Activated CD8-positive, alpha-beta T cell treated with anti-CD3 and anti-CD28 coated beads for 36 hours (primary cell): ENCODE results near the gene RAX2. TPM values are rescaled to one million over a fixed set of nuclear protein-coding genes. Genes with fewer than 3 reads are reported as not detected.

Experiments
- ATAC-seq: fragments of 200-7000 bp; cut with Tn5 transposase; one replicate; pipeline ENCODE4 v1.10.0; 2021; ENCODE audit warnings: mild to moderate bottlenecking, moderate library complexity
- CTCF ChIA-PET: fragments of 350-600 bp; sonication (Branson Sonifier 250); formaldehyde crosslinking; loops from one replicate; lab custom pipeline; 2021; ENCODE audit warnings: antibody characterized with exemption; lab: Charles Lee
- POLR2A ChIA-PET: fragments of 350-600 bp; sonication (Branson Sonifier 250); formaldehyde crosslinking; loops from one replicate; lab custom pipeline; 2021; ENCODE audit warnings: antibody characterized with exemption; lab: Charles Lee
- DNase-seq: peaks from one replicate; pipeline ENCODE4 v3.0.0-alpha.2; 2020
- H3K27ac Mint-ChIP-seq: one replicate; pipeline ENCODE4 v1.8.0; 2021; ENCODE audit warnings: mild to moderate bottlenecking, mixed read lengths
- H3K27me3 Mint-ChIP-seq: one replicate; pipeline ENCODE4 v1.8.0; 2021; ENCODE audit warnings: mixed read lengths
- H3K36me3 Mint-ChIP-seq: one replicate; pipeline ENCODE4 v1.8.0; 2021; ENCODE audit warnings: low read depth, mixed read lengths
- H3K4me1 Mint-ChIP-seq: one replicate; pipeline ENCODE4 v1.8.0; 2021; ENCODE audit warnings: low read depth, mixed read lengths
- H3K4me3 Mint-ChIP-seq: one replicate; pipeline ENCODE4 v1.8.0; 2021; ENCODE audit warnings: mild to moderate bottlenecking, moderate library complexity, mixed read lengths
- H3K9me3 Mint-ChIP-seq: one replicate; pipeline ENCODE4 v1.8.0; 2021; ENCODE audit warnings: mixed read lengths
- intact Hi-C: fragments of 100-400 bp; cut with micrococcal nuclease; formaldehyde crosslinking; loops from one replicate; pipeline ENCODE4 v1.10.0; 2022
- total RNA-seq, 2 experiments: library from RNA; stranded (reverse); gene quantifications; one replicate each; pipeline ENCODE4 v1.2.3, GENCODE V29; 2021
- TF ChIP-seq, protein P1 (sequence below): fragments of 200-600 bp; IDR thresholded peaks from one replicate; pipeline ENCODE4 v1.8.0; 2022; ENCODE audit warnings: antibody characterized with exemption, mild to moderate bottlenecking

The RAX2 gene
- total RNA-seq, 2 experiments from 2014 or later = not detected

- CTCF ChIA-PET = no interaction called here
Measured at GRCh38 chr19:3775374-3775711, 3.3 kb upstream of the RAX2 start.

DNA sequence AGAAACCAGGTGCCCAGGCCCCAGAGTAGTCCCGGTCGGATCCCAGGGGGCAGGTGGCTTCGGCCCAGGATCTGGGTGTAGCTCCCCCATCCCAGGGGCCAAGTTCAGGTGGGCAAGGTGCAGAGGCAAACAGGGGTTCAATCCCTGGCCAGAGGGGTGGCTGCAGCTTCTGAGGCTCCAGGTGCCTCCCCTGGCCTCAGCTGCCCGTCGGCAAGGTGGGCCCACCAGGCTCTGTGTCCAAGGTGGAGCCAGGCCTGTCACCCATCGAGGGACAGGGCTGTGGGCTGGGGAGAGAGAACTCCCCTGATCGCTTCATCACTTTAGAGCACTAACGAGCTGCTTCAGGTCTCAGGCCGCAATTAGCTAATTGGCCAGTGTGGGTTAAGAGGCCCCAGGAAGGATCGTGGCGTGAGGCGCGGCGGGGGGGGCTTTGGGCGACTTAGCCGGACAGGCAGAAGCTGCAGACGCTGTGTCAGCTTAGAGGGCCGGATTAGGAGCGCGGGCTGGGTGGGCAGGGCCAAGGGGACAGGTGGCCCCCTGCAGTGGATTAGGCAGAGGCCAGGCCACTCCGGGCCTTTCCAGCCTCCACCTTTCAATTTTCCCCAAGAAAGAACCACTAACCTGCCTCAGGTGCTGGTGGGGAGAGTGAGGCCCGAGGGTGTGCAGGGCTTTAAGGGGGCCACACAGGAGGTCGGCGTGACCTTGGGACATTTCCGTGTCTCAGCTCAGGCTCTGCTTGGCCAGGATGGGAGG lies 2.8 kb upstream of the RAX2 start:
- no peak overlapping the region for H3K27ac Mint-ChIP-seq
- ChIA-PET POLR2A (interaction anchor here (0.9 to 1.5 kb wide), 3 partner anchors 9 to 44 kb away, joined by 3 to 7 read pairs (median 5); no protein-coding TSS in a partner anchor), CTCF (no interaction called here)
- DNase-seq (no peak), ATAC-seq (no peak)
- TF ChIP-seq, protein P1, sequence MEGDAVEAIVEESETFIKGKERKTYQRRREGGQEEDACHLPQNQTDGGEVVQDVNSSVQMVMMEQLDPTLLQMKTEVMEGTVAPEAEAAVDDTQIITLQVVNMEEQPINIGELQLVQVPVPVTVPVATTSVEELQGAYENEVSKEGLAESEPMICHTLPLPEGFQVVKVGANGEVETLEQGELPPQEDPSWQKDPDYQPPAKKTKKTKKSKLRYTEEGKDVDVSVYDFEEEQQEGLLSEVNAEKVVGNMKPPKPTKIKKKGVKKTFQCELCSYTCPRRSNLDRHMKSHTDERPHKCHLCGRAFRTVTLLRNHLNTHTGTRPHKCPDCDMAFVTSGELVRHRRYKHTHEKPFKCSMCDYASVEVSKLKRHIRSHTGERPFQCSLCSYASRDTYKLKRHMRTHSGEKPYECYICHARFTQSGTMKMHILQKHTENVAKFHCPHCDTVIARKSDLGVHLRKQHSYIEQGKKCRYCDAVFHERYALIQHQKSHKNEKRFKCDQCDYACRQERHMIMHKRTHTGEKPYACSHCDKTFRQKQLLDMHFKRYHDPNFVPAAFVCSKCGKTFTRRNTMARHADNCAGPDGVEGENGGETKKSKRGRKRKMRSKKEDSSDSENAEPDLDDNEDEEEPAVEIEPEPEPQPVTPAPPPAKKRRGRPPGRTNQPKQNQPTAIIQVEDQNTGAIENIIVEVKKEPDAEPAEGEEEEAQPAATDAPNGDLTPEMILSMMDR = no peak
- peaks cover 6% of the 10 kb centered on the region for H3K36me3 Mint-ChIP-seq
- H3K4me1 Mint-ChIP-seq = no peaks in the 10 kb centered on the region
- intact Hi-C loops = no loop called here
- H3K27me3 Mint-ChIP-seq = no peaks in the 10 kb centered on the region
- H3K9me3 Mint-ChIP-seq = no peaks in the 10 kb centered on the region
- H3K4me3 Mint-ChIP-seq = no peak overlapping the region

More at GRCh38 chr19:3775374-3775711, 3.3 kb upstream of the RAX2 start:
- H3K4me3 Mint-ChIP-seq = no peak overlapping the region
- no peaks in the 10 kb centered on the region for H3K9me3 Mint-ChIP-seq
- TF ChIP-seq, protein P1 = no peak
- DNase-seq (no peak), ATAC-seq (no peak)
- H3K27ac Mint-ChIP-seq = no peak overlapping the region
- intact Hi-C loops = no loop called here
- peaks cover 6% of the 10 kb centered on the region for H3K36me3 Mint-ChIP-seq
- POLR2A ChIA-PET = interaction anchor here (0.9 to 1.5 kb wide), 3 partner anchors 9 to 44 kb away, joined by 3 to 7 read pairs (median 5); no protein-coding TSS in a partner anchor
- H3K27me3 Mint-ChIP-seq = no peaks in the 10 kb centered on the region
- H3K4me1 Mint-ChIP-seq = no peaks in the 10 kb centered on the region

DNA sequence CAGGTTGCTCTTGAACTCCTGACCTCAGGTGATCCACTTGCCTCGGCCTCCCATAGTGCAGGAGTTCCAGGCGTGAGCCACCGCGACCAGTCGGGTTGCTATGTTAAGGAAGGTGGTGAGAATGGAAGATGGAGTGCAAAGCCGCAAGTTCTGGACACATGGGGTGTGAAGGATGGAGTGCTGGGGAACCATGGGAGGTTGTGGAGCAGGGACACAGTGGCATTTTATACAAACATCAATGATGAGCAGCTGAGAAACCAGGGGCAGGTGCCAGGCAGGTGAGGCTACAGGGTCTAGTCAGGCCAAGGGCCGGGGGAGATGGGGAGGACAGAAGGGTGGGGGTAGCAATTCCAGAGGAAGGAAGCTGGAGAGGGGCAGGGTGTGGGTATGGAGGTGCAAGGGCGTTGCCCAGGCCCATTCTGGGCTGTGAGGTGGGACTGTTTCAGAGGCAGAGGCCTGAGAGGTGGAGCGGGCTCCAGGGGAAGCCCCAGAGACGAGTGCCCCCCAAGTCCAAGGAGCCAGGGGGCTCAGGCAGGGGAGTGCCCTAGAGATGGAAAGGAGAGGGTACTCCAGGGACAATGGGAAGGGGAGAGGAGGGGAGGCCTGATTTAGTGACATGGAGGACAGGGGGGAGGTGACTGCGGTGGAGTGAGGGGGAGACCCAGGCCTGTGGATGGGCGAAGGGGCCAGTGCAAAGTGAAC lies 1.9 kb upstream of the RAX2 start:
- H3K36me3 Mint-ChIP-seq = peaks cover 6% of the 10 kb centered on the region
- H3K4me3 Mint-ChIP-seq = no peak overlapping the region
- no peak overlapping the region for H3K27ac Mint-ChIP-seq
- ChIA-PET POLR2A (interaction anchor here (1.4 kb wide), 1 partner anchor 10 kb away, joined by 5 read pairs; no protein-coding TSS in a partner anchor), CTCF (interaction anchor here (0.6 kb wide), 1 partner anchor 27 kb away, joined by 3 read pairs; no protein-coding TSS in a partner anchor)
- no peaks in the 10 kb centered on the region for H3K27me3 Mint-ChIP-seq
- H3K4me1 Mint-ChIP-seq = no peaks in the 10 kb centered on the region
- ATAC-seq = no peak
- H3K9me3 Mint-ChIP-seq = no peaks in the 10 kb centered on the region
- DNase-seq = no peak
- TF ChIP-seq, protein P1 = no peak
- intact Hi-C loops = no loop called here

DNA sequence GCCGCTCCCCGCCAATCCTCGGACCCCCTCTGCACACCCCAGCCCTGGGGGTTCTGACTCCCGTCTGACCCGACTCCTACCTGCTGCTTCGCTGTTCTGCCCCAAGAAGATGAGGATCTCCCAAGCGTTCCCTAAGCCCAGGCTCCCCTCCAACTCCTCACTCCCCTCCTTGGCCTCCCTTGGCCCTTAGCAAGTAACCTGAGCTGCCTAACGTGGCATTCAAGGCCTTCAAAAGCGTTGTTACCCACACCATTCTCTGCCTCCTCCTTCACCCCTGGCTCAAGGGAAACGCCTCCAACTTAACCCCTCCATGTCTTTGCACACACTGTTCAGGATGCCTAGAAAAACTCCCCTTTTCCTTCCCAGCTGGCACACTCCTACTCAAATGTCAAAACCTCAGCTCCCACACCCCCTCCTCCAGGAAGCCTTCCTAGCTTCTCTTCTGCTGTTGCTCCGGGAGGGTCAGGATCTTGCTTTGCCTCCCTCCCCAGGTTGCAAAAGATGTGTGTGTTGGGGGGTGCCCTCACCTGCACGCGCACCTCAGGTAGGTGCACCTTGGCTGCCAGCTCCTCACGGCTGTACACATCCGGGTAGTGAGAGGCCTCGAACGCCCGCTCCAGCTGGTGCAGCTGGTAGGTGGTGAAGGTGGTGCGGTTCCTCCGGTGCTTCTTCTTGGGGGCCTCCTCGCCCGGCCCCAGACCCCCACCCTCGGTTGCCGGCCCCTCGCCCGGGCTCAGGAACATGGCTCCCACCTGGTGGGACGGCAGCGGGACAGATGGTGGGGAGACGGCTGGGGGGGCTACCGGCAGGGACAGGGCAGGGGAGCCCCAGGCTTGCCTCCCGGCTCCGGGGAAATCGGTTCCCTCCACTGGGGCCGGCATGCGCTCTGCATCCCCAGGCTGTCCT lies 775 bp downstream of the RAX2 start:
- no peak overlapping the region for H3K4me3 Mint-ChIP-seq
- CTCF ChIA-PET = interaction anchor here (0.9 to 2.2 kb wide), 3 partner anchors 13 to 77 kb away, joined by 3 to 6 read pairs (median 3); no protein-coding TSS in a partner anchor
- DNase-seq = no peak
- intact Hi-C loops = no loop called here
- TF ChIP-seq, protein P1 = no peak
- no peak overlapping the region for H3K27ac Mint-ChIP-seq
- POLR2A ChIA-PET = interaction anchor here (0.7 kb wide), 1 partner anchor 47 kb away, joined by 3 read pairs; no protein-coding TSS in a partner anchor
- no peaks in the 10 kb centered on the region for H3K9me3 Mint-ChIP-seq
- peaks cover 6% of the 10 kb centered on the region for H3K4me1 Mint-ChIP-seq
- no peak for ATAC-seq
- peaks cover 9% of the 10 kb centered on the region for H3K36me3 Mint-ChIP-seq
- H3K27me3 Mint-ChIP-seq = no peaks in the 10 kb centered on the region
